DOHH2 (cell line): ENCODE results near the gene SUN3.

ENCODE experiments used
- EZH2phosphoT487 ChIP-seq: fragments of 200-600 bp; sonication (generic); IDR thresholded peaks from 2 replicates; pipeline ENCODE4 v1.6.1; 2017; ENCODE audit warnings: borderline replicate concordance, mild to moderate bottlenecking, antibody characterized with exemption, low read length, moderate library complexity, mixed read lengths
- TF ChIP-seq, protein P1 (sequence below): fragments of 200-600 bp; sonication (generic); IDR thresholded peaks from one replicate; pipeline ENCODE4 v1.5.1; 2014; ENCODE audit warnings: antibody characterized with exemption, mild to moderate bottlenecking, low read depth, low read length; ENCODE audit not compliant: poor library complexity, severe bottlenecking

DNA sequence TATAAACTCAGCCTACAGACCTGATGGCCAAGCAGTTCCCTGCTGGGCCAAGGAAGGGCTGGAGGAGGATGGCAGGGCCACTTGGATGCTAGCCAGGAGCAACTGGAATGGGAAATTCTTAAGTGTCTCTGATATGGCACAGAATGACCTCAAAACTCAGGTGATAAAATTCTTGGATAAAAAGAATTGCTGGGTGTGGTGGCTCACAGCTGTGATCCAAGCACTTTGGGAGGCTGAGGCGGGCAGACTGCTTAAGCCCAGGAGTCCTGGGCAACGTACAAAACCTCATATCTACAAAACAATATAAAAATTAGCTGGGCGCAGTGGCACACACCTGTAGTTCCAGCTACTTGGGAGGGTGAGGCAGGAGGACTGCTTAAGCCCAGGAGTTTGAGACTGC is 66.6 kb downstream of the SUN3 start:
- TF ChIP-seq, protein P1, sequence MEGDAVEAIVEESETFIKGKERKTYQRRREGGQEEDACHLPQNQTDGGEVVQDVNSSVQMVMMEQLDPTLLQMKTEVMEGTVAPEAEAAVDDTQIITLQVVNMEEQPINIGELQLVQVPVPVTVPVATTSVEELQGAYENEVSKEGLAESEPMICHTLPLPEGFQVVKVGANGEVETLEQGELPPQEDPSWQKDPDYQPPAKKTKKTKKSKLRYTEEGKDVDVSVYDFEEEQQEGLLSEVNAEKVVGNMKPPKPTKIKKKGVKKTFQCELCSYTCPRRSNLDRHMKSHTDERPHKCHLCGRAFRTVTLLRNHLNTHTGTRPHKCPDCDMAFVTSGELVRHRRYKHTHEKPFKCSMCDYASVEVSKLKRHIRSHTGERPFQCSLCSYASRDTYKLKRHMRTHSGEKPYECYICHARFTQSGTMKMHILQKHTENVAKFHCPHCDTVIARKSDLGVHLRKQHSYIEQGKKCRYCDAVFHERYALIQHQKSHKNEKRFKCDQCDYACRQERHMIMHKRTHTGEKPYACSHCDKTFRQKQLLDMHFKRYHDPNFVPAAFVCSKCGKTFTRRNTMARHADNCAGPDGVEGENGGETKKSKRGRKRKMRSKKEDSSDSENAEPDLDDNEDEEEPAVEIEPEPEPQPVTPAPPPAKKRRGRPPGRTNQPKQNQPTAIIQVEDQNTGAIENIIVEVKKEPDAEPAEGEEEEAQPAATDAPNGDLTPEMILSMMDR, result no peak
- TF ChIP-seq EZH2phosphoT487, result no peak
